Osteocyte (in vitro differentiated cells): ENCODE measurements around the gene RNF213. TPM values are rescaled to one million over a fixed set of nuclear protein-coding genes. Genes with fewer than 3 reads are reported as not detected.

ENCODE experiments used
- DNase-seq: peaks from one replicate; pipeline ENCODE4 v3.0.0; 2021; ENCODE audit warnings: mixed read lengths; ENCODE audit not compliant: unreplicated experiment; ENCODE audit errors: extremely low spot score
- H3K27ac Mint-ChIP-seq: one replicate; pipeline ENCODE4 v1.8.0; 2021; ENCODE audit warnings: mild to moderate bottlenecking, mixed read lengths; ENCODE audit not compliant: unreplicated experiment
- H3K27me3 Mint-ChIP-seq: one replicate; pipeline ENCODE4 v1.8.0; 2021; ENCODE audit warnings: mixed read lengths; ENCODE audit not compliant: unreplicated experiment
- H3K36me3 Mint-ChIP-seq: one replicate; pipeline ENCODE4 v1.8.0; 2021; ENCODE audit warnings: mixed read lengths; ENCODE audit not compliant: unreplicated experiment
- H3K4me1 Mint-ChIP-seq: one replicate; pipeline ENCODE4 v1.8.0; 2021; ENCODE audit warnings: mixed read lengths; ENCODE audit not compliant: unreplicated experiment
- H3K4me3 Mint-ChIP-seq: one replicate; pipeline ENCODE4 v1.8.0; 2021; ENCODE audit warnings: mild to moderate bottlenecking, moderate library complexity, mixed read lengths; ENCODE audit not compliant: unreplicated experiment
- H3K9me3 Mint-ChIP-seq: one replicate; pipeline ENCODE4 v1.8.0; 2021; ENCODE audit warnings: mixed read lengths; ENCODE audit not compliant: unreplicated experiment
- CTCF ChIP-seq: fragments of 200-600 bp; sonication (generic); IDR thresholded peaks from 2 replicates; pipeline ENCODE4 v1.5.0; 2021; ENCODE audit warnings: antibody characterized with exemption, mild to moderate bottlenecking, moderate library complexity
- total RNA-seq: library from RNA; stranded (reverse); gene quantifications from 2 replicates; pipeline ENCODE4 v1.2.1, GENCODE V29; 2021

The RNF213 gene
- total RNA-seq, 1 donor from 2014 or later = 106 TPM

GRCh38 chr17:80317706-80317980, 57.0 kb downstream of the RNF213 start:
- no peaks in the 10 kb centered on the region for H3K4me1 Mint-ChIP-seq
- TF ChIP-seq CTCF = no peak
- H3K36me3 Mint-ChIP-seq = peaks cover 51% of the 10 kb centered on the region
- DNase-seq = no peak
- no peak overlapping the region for H3K27ac Mint-ChIP-seq
- H3K9me3 Mint-ChIP-seq = peaks cover 1% of the 10 kb centered on the region
- H3K27me3 Mint-ChIP-seq = no peaks in the 10 kb centered on the region
- H3K4me3 Mint-ChIP-seq = no peak overlapping the region

GRCh38 chr17:80318166-80318565, 57.5 kb downstream of the RNF213 start:
- H3K36me3 Mint-ChIP-seq = peaks cover 52% of the 10 kb centered on the region
- DNase-seq = no peak
- no peaks in the 10 kb centered on the region for H3K4me1 Mint-ChIP-seq
- no peaks in the 10 kb centered on the region for H3K27me3 Mint-ChIP-seq
- H3K27ac Mint-ChIP-seq = no peak overlapping the region
- TF ChIP-seq CTCF = no peak
- H3K9me3 Mint-ChIP-seq = peaks cover 7% of the 10 kb centered on the region
- no peak overlapping the region for H3K4me3 Mint-ChIP-seq

GRCh38 chr17:80319262-80319998, 58.8 kb downstream of the RNF213 start:
- no peak overlapping the region for H3K4me3 Mint-ChIP-seq
- no peaks in the 10 kb centered on the region for H3K4me1 Mint-ChIP-seq
- H3K36me3 Mint-ChIP-seq = peaks cover 63% of the 10 kb centered on the region
- TF ChIP-seq CTCF = no peak
- H3K27ac Mint-ChIP-seq = no peak overlapping the region
- no peak for DNase-seq
- H3K27me3 Mint-ChIP-seq = no peaks in the 10 kb centered on the region
- peaks cover 8% of the 10 kb centered on the region for H3K9me3 Mint-ChIP-seq

GRCh38 chr17:80319999-80320344, 59.3 kb downstream of the RNF213 start:
- no peak for DNase-seq
- no peaks in the 10 kb centered on the region for H3K27me3 Mint-ChIP-seq
- H3K9me3 Mint-ChIP-seq = peaks cover 8% of the 10 kb centered on the region
- peaks cover 68% of the 10 kb centered on the region for H3K36me3 Mint-ChIP-seq
- no peak overlapping the region for H3K27ac Mint-ChIP-seq
- no peaks in the 10 kb centered on the region for H3K4me1 Mint-ChIP-seq
- no peak for TF ChIP-seq CTCF
- H3K4me3 Mint-ChIP-seq = no peak overlapping the region

- peaks cover 8% of the 10 kb centered on the region for H3K9me3 Mint-ChIP-seq
- no peaks in the 10 kb centered on the region for H3K27me3 Mint-ChIP-seq
- no peak overlapping the region for H3K4me3 Mint-ChIP-seq
- TF ChIP-seq CTCF = no peak
- H3K27ac Mint-ChIP-seq = no peak overlapping the region
- H3K36me3 Mint-ChIP-seq = peaks cover 74% of the 10 kb centered on the region
- no peak for DNase-seq
- no peaks in the 10 kb centered on the region for H3K4me1 Mint-ChIP-seq
Measured at GRCh38 chr17:80320496-80320895, 59.8 kb downstream of the RNF213 start.
